Measurements from ENCODE around the gene CENATAC.
A peak's percentile ranks its signal among the peaks of the same experiment; 100 is the strongest.

Gene CENATAC

GRCh38 chr11:119054418-119054817 is 56.5 kb downstream of the CENATAC start:
- no peak overlapping the region for H3K9ac ChIP-seq (ENCODE audit: low read length)
- H3K4me2 ChIP-seq (ENCODE audit: low read depth, low read length): no peak overlapping the region
- H2AFZ ChIP-seq (ENCODE audit: low read length): no peak overlapping the region
- 0 out of 2 replicates have a peak, but pooled peaks cover 9% of the 10 kb centered on the region for H4K20me1 ChIP-seq (ENCODE audit: insufficient read depth, low read length)
- peaks cover 69% of the 10 kb centered on the region for H3K79me2 ChIP-seq (ENCODE audit: low read length)
- H3K9me2 ChIP-seq (replicated peaks; ENCODE audit: insufficient read depth, low read length): no peaks in the 10 kb centered on the region
- TF ChIP-seq EZH2 (optimal IDR thresholded peaks at IDR 0.05; ENCODE audit: low read depth, low read length) (no peak), CTCF (IDR thresholded peaks at IDR 0.05; ENCODE audit: low read length) (no peak), EZH2phosphoT487 (IDR thresholded peaks at IDR 0.05; ENCODE audit: low read length) (no peak)
- H3F3A ChIP-seq (ENCODE audit: insufficient read depth, low read length): peaks cover 11% of the 10 kb centered on the region
- peaks cover 9% of the 10 kb centered on the region for H3K4me1 ChIP-seq (ENCODE audit: low read length)
- no peak for DNase-seq
- no peak overlapping the region for H3K27ac ChIP-seq (ENCODE audit: low read length)
- no peak overlapping the region for H3K4me3 ChIP-seq (ENCODE audit: low read length)
- no peaks in the 10 kb centered on the region for H3K9me3 ChIP-seq (replicated peaks; ENCODE audit: insufficient read depth, low read length)
- H3K27me3 ChIP-seq (replicated peaks; ENCODE audit: insufficient read depth, low read length): no peaks in the 10 kb centered on the region
- H3K36me3 ChIP-seq (replicated peaks; ENCODE audit: insufficient read depth, low read length): peaks cover 26% of the 10 kb centered on the region

GRCh38 chr11:119055901-119056300 is 58.0 kb downstream of the CENATAC start:
- Histone ChIP-seq H2AFZ (ENCODE audit: low read length) (no peak overlapping the region), H3K27ac (ENCODE audit: low read length) (peak overlapping the region; percentile 94; the same call in 1 of the 2 replicates), H4K20me1 (ENCODE audit: insufficient read depth, low read length) (0 out of 2 replicates have a peak, but pooled peaks cover 9% of the 10 kb centered on the region), H3K79me2 (ENCODE audit: low read length) (peaks cover 62% of the 10 kb centered on the region), H3K9me3 (replicated peaks; ENCODE audit: insufficient read depth, low read length) (no peaks in the 10 kb centered on the region), H3K9ac (ENCODE audit: low read length) (peak overlapping the region; percentile 99), H3K27me3 (replicated peaks; ENCODE audit: insufficient read depth, low read length) (no peaks in the 10 kb centered on the region), H3K36me3 (replicated peaks; ENCODE audit: insufficient read depth, low read length) (peaks cover 22% of the 10 kb centered on the region), H3K4me1 (ENCODE audit: low read length) (peaks cover 9% of the 10 kb centered on the region), H3K9me2 (replicated peaks; ENCODE audit: insufficient read depth, low read length) (no peaks in the 10 kb centered on the region), H3K4me3 (ENCODE audit: low read length) (peak overlapping the region; percentile 84), H3F3A (ENCODE audit: insufficient read depth, low read length) (peaks cover 11% of the 10 kb centered on the region), H3K4me2 (ENCODE audit: low read depth, low read length) (peak overlapping the region; percentile 80)
- peak; percentile 41 for DNase-seq
- TF ChIP-seq EZH2phosphoT487 (IDR thresholded peaks at IDR 0.05; ENCODE audit: low read length) (no peak), CTCF (IDR thresholded peaks at IDR 0.05; ENCODE audit: low read length) (peak; percentile 27)

- Histone ChIP-seq H3F3A (ENCODE audit: insufficient read depth, low read length) (peaks cover 11% of the 10 kb centered on the region), H3K9me2 (replicated peaks; ENCODE audit: insufficient read depth, low read length) (no peaks in the 10 kb centered on the region), H4K20me1 (ENCODE audit: insufficient read depth, low read length) (0 out of 2 replicates have a peak, but pooled peaks cover 9% of the 10 kb centered on the region), H3K27ac (ENCODE audit: low read length) (peak overlapping the region; percentile 94), H3K4me3 (ENCODE audit: low read length) (peak overlapping the region; percentile 84), H2AFZ (ENCODE audit: low read length) (peak overlapping the region; percentile 55), H3K27me3 (replicated peaks; ENCODE audit: insufficient read depth, low read length) (no peaks in the 10 kb centered on the region), H3K9ac (ENCODE audit: low read length) (peak overlapping the region; percentile 99), H3K79me2 (ENCODE audit: low read length) (peaks cover 57% of the 10 kb centered on the region), H3K4me1 (ENCODE audit: low read length) (peaks cover 9% of the 10 kb centered on the region), H3K36me3 (replicated peaks; ENCODE audit: insufficient read depth, low read length) (peaks cover 18% of the 10 kb centered on the region), H3K4me2 (ENCODE audit: low read depth, low read length) (peak overlapping the region; percentile 80), H3K9me3 (replicated peaks; ENCODE audit: insufficient read depth, low read length) (no peaks in the 10 kb centered on the region)
- peak; percentile 80 for DNase-seq
- TF ChIP-seq EZH2 (optimal IDR thresholded peaks at IDR 0.05; ENCODE audit: low read depth, low read length): no peak
- TF ChIP-seq CTCF (IDR thresholded peaks at IDR 0.05; ENCODE audit: low read length): peak; percentile 8; the same call in 1 of the 2 replicates
- no peak for TF ChIP-seq EZH2phosphoT487 (IDR thresholded peaks at IDR 0.05; ENCODE audit: low read length)
These were observed 58.6 kb downstream of the CENATAC start for GRCh38 chr11:119056421-119056999.
